Dermis blood vessel endothelial cell (primary cell): ENCODE results near the gene TRPC3. TPM values are rescaled to one million over a fixed set of nuclear protein-coding genes. Genes with fewer than 3 reads are reported as not detected.

Experiments used
- DNase-seq: peaks from one replicate; pipeline ENCODE4 v3.0.0; 2010
- total RNA-seq: library from RNA; depleted of rRNA; stranded (reverse); fragments of >200 nt; gene quantifications from 2 replicates; pipeline ENCODE4 v1.2.3, GENCODE V29; 2014

Gene TRPC3
- not detected in 2 replicates for total RNA-seq

- peak; percentile 18 for DNase-seq
Measured at GRCh38 chr4:121951521-121952110, at the start of gene TRPC3. TRPC3 (minus strand) TSS chr4:121952060; CDS start chr4:121951680, 380 bp downstream.

GRCh38 chr4:122000849-122001248, 49.0 kb upstream of the TRPC3 start:
- no peak for DNase-seq

- no peak for DNase-seq
Measured at GRCh38 chr4:121998024-121998423, 46.2 kb upstream of the TRPC3 start.

GRCh38 chr4:121995790-121996537, 44.1 kb upstream of the TRPC3 start:
- no peak for DNase-seq

GRCh38 chr4:121991968-121992367, 40.1 kb upstream of the TRPC3 start:
- no peak for DNase-seq

GRCh38 chr4:121990489-121990888, 38.6 kb upstream of the TRPC3 start:
- DNase-seq = no peak

DNA sequence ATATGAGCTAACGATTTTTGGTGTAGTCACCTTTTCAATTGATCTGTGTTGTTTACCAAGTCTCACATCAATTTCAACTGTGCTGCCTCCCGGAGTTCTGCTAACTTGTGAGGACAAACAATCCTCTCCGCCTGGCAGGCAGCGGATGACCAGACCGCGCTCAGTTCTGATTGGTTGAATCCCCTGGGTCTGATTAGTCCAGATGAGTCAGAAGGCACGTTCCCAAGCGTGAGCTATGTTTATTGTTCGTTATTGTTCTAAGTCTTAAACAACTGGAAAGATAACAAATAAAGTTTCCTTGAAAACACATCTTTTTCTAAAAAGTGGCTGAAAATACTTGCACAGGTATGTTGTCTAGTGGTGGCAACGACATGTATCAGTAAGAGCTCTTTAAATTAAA, 37.9 kb upstream of the TRPC3 start:
- peak; percentile 76 for DNase-seq

- DNase-seq = no peak
Measured at GRCh38 chr4:121988950-121989349, 37.1 kb upstream of the TRPC3 start.

GRCh38 chr4:121980643-121981042, 28.8 kb upstream of the TRPC3 start:
- no peak for DNase-seq

DNA sequence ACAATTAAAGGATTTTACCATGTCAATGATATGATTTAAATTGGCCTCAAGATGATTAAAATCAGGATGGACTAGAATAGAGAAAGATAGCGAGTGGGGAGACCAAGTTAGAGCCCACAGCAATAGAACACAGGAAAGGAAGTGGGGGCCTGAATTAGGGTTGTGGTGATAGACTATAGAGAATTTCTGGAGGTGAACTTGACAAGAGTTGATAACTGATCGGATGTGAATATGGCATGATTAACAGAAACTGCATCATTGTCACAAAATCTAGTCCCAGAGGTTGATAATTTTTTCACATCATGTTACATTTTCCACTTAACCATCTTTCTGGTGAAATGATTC, 26.3 kb upstream of the TRPC3 start:
- DNase-seq = no peak

DNA sequence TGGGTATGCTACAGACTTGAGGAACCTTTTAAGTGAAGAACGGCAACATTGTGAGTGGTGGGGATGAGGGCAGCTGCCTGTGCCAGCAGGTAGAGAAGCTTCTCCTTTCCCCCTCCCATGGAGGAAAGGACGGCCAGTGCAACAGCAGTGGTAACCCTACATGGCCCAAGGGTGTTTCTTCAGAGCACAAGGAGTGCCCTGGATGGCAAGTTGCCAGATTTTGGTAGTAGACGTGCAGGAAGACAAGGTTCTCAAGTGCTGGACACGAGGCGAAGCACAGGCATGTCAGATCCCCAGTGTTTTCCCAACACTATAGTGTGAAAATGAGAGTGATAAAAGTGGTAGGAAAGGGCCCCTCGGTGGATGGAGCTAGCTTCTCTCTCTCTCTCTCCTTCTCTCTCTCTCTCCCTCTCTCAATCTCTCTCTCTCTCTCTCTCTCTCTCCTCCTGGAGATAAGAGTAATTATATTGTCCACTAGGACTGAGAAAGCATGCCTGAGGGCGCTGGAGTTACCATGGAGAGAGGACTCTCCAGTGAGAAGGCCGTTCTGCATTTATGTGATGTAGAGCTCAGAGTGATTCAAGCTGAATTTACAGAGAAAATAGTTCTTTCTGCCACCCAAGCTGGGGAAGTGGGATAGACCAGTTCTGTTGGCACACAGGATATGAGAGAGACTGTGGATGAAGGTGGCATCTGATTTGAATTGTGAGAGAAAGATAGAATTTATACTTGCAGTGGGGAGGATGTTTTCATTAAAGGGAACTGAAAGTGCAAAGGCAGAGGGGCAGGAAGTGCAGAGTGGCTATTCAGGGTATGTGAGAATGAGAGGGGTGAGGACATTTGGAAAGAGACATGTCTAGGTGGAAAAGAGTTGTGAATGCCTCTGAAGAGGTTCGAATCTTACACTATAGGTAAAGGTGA, 25.7 kb upstream of the TRPC3 start:
- no peak for DNase-seq

DNA sequence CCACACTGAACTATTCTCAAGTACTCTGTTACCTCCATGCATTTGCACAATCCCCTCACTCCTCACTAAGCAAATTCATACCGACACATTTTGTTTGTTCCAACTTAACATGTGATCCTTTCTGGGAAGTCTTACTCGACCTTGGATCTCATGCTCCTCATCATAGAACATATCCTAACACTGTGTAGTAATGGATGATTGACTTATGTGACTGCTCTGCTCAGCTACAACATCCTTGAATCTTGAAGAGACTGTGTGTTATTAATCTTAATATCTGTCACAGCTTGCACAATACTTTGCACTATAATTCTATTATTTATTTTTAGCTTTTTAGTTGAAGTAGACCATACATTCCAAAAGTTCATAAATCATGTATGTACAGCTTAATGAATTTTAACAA, 23.9 kb upstream of the TRPC3 start:
- no peak for DNase-seq

DNA sequence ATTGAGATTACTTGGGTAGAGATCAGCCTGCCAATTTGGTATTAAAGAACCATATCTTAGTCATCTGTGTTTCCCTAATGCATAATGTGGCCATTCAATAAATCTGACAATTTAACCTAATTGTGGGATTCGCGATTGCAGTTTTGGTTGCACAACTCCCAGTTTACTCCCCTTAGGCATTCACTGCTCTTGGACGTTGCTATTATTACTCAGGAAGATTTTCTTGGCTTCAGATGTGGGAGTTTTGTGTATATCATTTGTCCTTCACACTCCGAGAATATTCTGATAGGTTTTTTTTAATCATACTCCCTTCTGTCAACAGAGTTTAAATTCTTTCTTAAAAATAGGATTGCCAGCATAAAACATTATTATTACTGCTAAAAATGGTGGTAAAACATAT, 22.0 kb upstream of the TRPC3 start:
- DNase-seq = no peak

DNA sequence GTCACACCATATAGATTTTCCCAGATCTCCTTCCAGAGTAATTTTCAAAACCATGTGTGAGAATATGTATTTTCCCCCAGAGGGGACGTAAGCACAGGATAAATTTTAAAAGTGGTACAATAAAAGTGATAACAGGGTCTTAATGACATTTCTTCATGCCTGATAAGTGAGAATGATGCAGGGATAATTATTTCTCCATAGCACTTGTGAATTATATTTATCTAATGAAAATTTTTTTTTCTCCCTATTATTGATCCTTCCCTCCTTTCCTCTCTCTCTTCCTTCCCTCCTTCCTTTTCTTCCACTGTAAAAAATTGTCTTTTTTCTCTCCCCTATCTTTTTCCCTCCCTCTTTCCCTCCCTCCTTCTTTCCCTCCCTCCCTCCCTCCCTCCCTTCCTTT, 17.0 kb upstream of the TRPC3 start:
- DNase-seq = no peak

DNA sequence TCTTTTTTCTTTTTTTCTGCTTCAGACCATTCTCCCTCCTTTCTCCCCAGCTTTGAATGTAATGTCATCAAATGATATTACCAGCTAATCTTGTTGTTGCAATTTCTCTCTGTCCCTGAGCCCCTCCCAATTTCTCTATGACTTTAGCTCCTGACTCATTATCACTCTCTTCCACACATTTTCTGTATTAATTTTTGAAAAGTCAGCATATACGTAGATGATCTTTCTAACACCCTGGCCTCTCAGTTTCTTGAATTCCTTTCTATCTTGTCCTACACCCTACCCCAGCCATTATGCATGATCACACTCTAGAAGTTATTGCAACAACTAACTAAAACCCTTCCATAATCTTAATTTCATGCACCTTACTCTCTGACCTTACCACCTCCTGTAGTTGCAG, 13.1 kb upstream of the TRPC3 start:
- no peak for DNase-seq

DNA sequence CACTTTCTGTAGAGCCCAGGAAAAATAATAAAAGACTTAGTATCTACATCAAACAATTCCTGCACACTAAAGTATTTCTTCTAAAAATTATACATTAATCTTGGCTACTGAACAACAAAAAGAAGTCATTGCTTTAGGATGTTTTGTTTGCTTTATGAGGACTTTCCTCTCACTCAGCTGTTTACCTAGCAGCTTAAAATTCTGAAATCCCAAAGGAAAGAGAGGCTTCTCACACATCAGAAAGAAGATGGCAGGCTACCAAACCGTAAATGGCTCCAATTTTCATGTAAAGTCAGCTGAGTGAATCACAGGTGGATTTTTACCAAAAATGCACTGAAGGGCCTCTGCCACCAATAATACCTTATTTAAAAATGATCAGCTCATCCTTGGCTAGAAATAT, 9.0 kb upstream of the TRPC3 start:
- DNase-seq = no peak

- no peak for DNase-seq
Measured at GRCh38 chr4:121958777-121959176, 6.9 kb upstream of the TRPC3 start.

GRCh38 chr4:121957266-121957665, 5.4 kb upstream of the TRPC3 start:
- DNase-seq = no peak

DNA sequence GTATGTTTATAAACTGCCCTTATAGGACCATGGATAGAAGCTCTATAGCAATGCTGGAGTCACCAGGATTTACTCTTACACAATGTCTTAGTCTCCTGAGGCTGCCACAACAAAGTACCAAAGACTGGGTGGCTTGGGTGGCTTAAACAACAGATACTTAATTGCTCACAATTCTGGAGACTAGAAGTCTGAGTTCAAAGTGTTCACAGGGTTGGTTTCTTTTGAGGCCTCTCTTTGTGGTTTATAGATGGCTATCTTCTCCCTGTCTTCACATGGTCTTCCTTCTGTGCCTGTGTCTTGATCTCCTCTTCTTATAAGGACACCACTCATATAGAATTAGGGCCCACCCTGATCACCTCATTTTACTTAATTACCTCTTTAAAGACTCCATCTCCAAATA, 2.0 kb upstream of the TRPC3 start:
- no peak for DNase-seq

DNA sequence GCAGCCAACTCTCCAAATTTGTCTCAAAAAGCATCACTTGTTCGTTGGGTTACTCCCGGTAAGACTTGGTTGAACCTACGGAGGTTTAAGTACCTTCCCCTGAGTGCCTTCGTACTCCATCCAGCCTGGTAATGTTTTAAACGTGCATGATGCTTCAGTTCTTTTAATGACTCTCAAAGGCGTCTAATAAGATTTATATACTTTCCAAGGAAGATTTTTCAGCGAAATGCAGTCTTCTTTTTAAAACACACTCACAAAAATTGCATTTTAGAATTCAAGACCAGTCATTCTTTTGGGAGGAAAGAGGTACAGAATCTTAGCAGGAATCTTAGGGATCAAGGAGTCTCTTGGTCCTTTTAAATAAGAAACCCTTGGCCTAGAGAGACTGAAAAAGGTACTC, 430 bp upstream of the TRPC3 start:
- no peak for DNase-seq

GRCh38 chr4:121950680-121951520, 960 bp downstream of the TRPC3 start:
- DNase-seq = peak; percentile 27

DNA sequence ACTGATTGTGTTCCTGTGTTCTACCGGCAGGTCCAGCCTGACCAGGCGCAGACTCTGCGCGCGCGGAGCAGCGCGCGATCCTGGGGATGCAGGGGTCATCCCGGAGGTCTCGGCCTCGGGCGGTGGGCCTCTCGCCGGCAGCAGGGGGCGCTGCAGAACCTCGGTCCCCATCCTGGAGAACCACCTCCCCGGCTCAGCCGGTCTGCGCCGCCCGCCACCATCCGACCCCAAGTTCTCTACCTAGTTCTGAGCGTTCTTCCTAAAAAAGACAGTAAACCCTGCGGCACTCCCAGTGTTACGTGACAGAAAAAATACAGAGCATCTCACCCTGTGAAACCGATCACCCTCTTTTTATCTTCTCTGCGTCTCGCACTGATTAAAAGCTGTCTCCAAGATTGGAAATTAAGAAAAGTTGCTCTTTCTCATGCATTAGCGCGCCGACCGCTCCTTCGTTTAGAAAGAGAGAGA, 1.6 kb downstream of the TRPC3 start:
- peak; percentile 70 for DNase-seq

DNA sequence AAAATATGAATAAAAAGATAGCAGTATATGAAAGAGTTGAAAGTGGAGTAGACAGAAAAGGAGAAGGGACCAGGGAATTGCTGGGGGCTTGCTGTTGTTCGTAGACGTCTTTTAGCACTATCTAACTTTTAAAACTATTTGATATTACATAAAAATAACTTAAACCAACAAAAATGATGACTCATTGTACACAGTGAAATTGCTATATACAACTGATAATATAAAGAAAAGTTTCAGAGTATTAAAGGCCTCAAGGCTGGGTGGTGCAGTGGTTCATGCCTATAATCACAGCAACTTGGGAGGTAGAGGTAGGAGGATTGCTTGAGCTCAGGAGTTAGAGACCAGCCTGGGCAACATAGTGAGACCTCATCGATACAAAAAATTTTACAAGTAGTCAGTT, 5.2 kb downstream of the TRPC3 start:
- no peak for DNase-seq
